ENCODE measurements around the gene BAAT.
"Not testable (repeated sequence)": the region's sequence is repeated elsewhere in the genome, so short reads cannot be mapped to it uniquely, and the experiment has no call there.

The BAAT gene

DNA sequence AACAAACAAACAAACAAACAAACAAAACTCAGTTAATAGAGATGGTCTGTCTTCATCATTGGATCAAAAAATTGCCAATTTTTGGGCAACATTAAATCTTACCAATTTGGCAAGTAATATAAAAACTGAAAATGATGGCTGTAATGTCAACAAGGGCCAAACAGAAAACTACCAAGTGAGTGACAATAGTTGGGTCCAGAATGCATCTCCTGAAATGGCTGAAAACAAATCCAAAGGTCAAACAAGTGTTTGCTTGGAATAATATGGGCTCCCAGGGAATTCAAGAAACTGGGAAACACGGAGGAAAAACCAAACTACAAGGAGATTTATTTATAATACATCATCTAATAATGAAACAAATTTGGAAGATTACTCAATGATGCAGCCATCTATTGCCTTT is 25.1 kb downstream of the BAAT start:
- DNase-seq: no peak

GRCh38 chr9:101356619-101357018 is 28.2 kb downstream of the BAAT start:
- DNase-seq: no peak

DNA sequence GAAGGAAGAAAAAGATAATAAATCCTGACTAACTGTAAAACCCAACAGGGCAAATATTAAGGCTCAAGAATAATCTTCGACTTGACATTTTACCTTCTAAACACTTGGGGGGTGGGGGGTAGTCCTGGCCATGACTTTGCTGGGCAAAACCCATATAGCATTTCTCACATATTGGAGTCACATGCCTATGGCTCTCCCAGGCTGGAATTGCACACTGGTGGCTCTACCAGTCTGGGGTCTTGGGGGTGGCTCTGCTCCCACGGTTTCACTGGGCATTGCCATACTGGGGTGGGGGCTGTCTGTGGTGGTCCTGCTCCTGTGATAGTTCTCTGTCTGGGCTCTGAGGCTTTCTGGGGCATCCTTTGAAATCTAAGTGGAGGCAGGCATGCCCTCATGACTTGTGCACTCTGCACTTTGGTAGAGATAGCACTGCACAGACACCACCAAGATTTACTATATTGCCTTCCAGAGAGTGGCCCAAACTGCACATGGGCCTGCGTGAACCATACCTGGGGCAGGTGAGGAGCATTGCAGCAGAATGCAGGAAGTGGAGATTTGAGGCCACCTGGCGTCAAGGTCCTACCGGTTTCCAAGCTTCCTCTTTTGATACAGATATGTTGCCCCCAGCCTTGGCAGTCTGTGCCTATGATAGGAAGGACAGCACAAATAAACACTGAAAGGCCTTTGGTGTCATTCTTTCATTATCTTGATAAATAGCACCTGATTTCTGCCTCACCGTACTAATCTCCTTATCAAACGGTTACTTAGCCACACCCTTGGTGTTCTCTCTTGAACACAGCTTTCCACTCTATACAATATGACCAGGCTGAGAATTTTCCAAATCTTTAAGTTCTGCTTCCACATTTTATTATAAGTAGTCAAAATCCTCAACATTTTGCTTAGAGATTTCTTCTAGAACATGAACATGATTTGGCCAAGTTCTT is 29.8 kb downstream of the BAAT start:
- no peak for DNase-seq

GRCh38 chr9:101354143-101354764 is 30.6 kb downstream of the BAAT start:
- no peak for DNase-seq

GRCh38 chr9:101353683-101354082 is 31.1 kb downstream of the BAAT start:
- no peak for DNase-seq

- DNase-seq: no peak
Observed at GRCh38 chr9:101352892-101353463, 31.8 kb downstream of the BAAT start.

GRCh38 chr9:101350285-101350684 is 34.5 kb downstream of the BAAT start:
- DNase-seq: no peak

GRCh38 chr9:101342595-101342994 is 42.2 kb downstream of the BAAT start:
- no peak for DNase-seq

- DNase-seq: no peak
Observed at GRCh38 chr9:101341958-101342357, 42.8 kb downstream of the BAAT start.

- DNase-seq: no peak
Observed at GRCh38 chr9:101337237-101337636, 47.6 kb downstream of the BAAT start.

- DNase-seq: no peak
Observed at GRCh38 chr9:101336091-101336490, 48.7 kb downstream of the BAAT start.

GRCh38 chr9:101333926-101334702 is 50.7 kb downstream of the BAAT start:
- DNase-seq: no peak

DNA sequence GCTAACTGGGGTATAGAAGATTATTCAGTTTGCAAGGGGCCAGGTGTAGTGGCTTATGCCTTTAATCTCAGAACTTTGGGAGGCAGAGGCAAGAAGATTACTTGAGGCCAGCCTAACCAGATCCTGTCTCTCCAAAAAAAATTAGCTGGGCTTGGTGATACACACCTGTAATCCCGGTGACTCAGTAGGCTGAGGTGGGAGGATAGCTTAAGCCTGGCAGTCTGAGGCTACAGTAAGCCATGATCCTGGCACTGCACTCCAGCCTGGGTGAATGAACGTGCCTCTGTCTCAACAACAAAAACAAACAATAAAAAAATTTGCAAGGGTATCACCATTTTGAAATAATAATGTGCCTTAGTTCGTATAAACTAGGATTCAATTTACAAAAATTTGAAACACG is 51.3 kb downstream of the BAAT start:
- DNase-seq: no peak

GRCh38 chr9:101332362-101332761 is 52.4 kb downstream of the BAAT start:
- no peak for DNase-seq

- not testable (repeated sequence) for DNase-seq
Observed at GRCh38 chr9:101327422-101327909, 57.3 kb downstream of the BAAT start.

DNA sequence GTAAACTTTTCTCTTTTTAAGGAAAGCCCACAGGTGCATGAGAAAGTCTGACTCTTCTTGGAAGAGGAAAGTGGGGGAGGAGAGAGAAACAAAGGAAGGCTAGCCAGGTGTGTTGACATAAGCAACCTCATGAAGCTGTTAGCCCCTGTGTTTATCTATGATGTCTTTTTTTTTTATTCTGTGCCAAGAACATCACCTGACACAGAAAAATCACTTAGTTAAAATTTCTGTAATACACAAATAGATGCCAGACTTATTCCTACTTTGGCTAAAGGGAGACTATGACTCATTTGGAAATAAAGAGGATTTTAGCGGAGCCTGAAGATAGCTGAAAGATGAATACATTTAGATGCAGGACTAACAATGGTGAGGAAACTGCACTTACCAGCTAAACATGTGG is 58.3 kb downstream of the BAAT start:
- DNase-seq: no peak

DNA sequence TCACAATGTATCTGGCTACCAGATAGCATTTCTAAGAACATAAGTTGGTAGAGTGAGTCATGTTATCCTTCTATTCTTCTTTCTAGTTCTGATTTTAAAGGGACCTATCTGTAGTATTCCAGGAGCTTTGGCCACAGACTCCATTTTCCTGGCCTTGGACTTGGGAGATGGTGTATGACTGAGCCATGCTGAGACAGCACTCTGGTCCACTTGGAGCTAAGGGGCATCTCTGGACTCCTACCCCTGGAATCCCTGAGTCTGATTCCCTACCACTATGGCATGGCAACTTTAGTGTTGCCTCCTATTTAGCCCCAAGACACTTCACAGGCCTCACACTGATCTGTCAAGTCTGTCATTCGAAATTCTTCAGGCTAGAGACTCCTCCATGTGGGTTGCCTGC is 58.8 kb downstream of the BAAT start:
- DNase-seq: no peak

GRCh38 chr9:101325053-101325452 is 59.8 kb downstream of the BAAT start:
- DNase-seq: no peak

GRCh38 chr9:101324245-101324804 is 60.5 kb downstream of the BAAT start:
- DNase-seq: no peak

DNA sequence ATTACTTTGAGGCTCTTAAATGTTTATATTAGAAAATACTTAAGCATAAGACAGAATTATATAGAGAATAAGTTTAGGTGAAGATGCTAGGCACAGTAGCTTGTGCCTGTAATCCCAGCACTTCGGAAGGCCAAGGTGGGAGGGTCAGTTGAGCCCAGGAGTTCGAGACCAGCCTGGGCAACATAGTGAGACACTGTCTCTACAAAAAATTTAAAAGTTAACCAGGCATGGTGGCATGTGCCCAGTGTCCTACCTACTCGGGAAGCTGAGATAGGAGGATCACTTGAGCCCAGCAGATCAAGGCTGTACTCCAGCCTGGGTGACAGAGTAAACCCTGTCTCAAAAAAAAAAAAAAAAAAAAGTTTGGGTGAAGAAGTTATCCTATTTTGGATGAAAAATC is 61.7 kb downstream of the BAAT start:
- no peak for DNase-seq

GRCh38 chr9:101317735-101318134 is 67.1 kb downstream of the BAAT start:
- no peak for DNase-seq

DNA sequence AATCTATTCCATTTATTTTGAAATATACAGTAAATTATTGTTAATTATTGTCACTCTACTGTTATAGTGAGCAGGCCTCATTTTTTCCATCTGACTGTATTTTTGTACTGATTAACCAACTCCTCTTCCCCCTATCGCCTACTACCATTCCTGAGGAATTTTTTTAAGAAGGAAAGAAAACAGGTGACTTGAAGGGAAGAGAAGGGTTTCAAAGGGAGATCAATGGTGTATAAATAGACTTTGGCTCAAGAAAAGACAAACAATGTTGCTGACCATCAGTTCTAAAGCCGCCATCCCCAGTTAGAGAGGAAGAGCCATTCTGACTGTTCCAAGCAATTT is 69.7 kb downstream of the BAAT start:
- DNase-seq: no peak

DNA sequence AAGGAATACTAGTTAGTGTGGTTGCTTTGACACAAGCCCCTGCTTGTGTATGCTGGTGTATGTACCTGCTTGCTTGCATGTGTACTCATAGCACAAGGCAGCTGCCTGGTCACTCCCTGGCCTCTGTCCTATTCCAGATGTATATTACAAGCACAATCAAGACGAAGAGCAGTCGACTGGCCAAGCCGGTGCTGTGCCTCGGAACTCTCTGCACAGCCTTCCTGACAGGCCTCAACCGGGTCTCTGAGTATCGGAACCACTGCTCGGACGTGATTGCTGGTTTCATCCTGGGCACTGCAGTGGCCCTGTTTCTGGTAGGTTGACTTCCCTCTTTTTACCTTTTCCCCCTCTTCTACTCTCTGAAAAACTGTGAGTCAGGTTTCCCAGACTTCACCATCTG is 72.1 kb downstream of the BAAT start:
- no peak for DNase-seq

Data from stimulated activated CD8-positive, alpha-beta memory T cell treated with anti-CD3 and anti-CD28 coated beads, Interleukin-4, amount 100 ng/mL, for 48 hours (primary cell).